ENCODE data around the gene SERTAD4. TPM values are rescaled to one million over a fixed set of nuclear protein-coding genes. Genes with fewer than 3 reads are reported as not detected.

The SERTAD4 gene
- total RNA-seq, 1 experiment from 2014 or later, result 11.8 TPM

Other genes starting within 250 kb of the SERTAD4 start
- gene HHAT, start 96.1 kb downstream of the SERTAD4 start, total RNA-seq (2014; rRNA removed; shearing (Covaris generic)), result 6.2 and 8.1 TPM in 2 replicates